HG02970 (cell line): Measurements from ENCODE around the gene OS9.

Experiments used
- ATAC-seq: cut with Tn5 transposase; IDR thresholded peaks from one replicate; pipeline ENCODE4 v1.9.1; 2021; ENCODE audit warnings: mild to moderate bottlenecking, moderate library complexity, moderate number of reproducible peaks; ENCODE audit not compliant: unreplicated experiment, low FRiP score

Gene OS9

DNA sequence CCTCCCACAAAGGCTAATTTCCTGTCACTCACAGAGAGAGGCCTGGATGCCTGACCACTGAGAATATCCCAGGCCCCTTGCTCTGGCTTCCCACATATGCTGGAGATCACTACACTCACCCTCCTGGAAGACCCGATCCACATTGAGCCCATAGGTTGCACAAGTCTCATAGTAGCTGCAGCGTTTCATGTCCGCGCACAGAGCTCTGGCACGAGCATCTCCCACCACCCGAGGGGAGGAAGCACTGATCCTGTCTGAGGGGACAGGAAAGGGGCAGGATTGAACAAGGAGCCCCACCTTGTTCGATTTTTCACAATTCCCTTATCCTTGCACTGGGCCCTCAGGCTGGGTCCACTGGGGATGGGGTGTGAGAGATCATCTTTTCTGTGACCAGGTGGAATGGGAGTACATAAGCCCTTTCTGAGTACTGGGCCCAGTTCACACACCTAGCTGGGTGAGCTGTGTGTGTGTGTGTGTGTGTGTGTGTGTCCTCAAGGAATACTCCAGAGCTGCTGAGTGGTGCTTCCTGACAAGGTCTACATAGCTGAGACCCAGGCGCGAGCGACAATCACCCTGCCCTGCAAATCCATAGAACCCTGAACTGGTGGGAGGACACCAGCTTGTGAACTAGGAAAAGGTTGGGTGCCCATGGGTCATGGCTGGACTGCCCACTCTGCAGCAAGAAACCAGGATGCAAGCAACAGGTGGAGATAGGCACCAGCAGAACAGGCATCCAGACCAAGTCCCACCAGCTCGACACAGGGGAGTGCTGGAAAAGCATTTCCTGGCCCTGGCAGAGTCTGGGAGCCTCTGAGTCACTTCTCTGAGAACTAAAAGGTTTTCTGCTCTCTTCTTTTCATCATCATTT, 39.0 kb downstream of the OS9 start:
- no peak for ATAC-seq

DNA sequence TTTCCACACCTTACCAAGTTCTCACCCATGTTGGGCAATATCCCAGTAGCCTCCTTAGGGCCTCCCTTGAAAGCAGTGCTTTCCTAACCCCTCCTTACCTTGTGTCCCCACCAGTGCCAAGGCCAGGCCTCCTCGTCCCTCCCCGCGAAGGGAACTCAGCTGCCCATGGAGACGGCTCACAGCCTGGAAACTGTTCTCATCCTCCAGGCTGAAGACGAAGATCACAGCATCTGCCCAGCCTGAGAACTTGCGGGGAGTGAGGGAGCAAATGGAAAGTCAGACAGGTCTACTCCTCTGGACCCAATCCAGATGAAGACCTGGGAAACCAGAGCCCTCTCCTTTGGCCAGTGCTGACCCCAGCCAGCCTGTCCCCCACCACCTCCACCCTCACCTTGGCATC, 40.0 kb downstream of the OS9 start:
- no peak for ATAC-seq

DNA sequence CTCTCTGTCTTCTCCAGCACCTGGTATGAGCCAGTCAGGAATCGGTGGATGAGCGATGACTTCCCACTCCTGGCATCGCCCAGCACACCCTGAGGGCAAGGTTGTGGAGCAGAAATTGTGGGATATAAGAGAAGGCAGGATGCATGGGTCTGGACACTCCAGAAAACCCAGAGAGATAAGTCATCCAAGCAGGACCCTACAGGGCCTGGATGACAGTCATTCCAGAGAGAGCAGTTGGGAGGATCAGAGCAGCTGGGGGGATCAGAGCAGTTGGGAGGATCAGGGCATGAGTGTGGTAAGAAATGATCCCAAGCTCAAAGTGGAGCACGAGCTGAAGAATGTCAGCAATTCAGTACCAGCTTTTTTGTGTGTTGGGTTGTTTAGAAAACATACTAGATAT, 40.7 kb downstream of the OS9 start:
- ATAC-seq, result no peak

DNA sequence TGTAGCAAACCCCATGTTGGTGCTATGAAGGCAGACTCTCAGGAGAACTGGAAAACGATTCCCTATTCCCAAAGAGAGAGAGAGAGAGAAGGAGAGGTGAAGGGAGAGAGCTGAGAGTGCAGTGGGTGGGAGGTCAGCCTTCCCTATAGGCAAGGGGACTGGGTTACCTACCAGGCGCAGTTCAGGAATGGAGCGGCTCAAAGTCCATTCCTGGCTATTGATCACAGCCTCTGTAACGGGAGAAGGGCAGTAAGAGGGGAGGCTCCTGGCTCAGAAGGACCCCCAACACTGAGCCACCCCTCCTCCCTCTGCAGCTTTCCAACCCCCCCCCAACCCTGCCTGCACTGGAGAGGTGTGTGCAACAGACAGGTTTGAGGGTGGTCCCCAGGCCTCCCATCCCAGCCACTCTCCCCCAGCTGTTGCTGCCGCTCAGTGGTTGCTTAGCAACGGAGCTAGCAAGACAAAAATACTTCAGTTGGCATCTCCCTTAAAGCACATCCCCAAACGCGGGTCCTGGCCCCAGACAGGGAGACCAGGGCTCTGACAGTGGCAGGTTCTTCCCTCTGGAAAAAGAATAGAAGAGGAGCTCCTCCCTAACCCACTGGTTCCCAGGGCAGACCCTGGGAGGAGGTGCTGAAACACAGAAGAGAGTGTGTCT, 41.4 kb downstream of the OS9 start:
- ATAC-seq, result no peak

DNA sequence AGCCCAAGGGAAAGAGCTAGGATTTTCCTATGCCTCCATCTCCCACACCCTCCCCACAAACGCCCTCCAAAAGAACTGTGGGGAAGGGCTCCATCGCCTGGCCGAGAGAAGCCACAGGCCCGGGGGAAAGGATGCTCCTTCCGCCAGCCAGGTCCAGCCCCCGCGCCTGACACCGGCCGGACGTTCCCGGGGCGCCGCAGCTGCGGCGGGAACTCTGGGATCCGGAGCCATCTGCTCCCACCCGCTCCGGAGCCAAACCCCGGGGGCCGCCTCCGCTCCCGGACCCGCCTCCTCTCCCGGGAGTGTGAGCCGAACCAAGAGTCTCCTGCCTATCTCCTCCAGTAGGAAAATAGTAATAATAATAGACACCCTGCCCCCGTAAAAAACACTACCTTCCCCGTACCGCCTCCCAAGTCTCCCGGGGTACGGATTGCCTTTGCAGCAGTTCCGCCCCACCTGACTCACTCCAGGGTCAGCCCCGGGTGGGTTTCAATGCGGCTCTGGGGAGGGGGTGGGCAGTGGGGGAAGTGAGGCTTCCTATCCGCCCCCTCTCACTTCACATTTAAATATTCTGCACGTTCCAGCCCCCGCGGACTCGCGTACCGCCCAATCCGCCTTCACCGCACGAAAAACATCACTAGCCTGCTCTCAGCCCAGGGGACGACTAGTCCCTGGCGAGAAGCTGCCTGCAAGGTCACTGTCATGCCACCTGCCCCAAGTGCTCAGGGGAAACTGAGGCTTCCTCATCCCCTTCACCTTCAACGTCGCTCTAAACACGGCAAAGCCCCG, 42.2 kb downstream of the OS9 start:
- ATAC-seq, result no peak

DNA sequence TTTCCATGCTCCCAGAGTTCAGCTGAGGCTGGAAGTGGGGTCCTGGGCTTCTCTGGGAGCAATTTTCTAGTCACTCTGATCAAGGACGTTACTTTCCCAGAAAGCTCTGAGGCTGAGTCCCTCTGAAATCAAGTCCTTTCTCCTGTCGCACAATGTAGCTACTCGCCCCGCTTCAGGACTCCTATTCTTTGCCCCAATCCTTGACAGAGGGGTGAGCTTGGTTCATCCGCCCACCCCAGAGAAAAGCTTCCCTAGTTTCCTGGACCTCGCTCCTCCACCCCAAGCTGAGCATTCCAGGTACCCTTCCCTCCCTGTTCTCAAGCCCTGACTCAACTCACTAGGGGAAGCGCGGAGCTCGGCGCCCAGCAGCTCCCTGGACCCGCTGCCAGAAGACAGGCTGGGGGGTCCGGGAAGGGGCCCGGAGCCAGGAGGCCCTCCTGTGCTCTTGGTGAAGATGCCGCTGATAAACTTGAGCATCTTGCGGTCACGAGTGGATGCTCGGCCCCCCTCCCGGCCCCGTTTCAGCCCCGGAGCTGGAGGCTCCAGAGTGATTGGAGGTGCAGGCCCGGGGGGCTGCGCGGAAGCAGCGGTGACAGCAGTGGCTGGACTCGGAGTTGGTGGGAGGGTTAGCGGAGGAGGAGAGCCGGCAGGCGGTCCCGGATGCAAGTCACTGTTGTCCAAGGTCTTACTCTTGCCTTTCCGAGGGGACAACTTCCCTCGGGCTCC, 43.0 kb downstream of the OS9 start:
- no peak for ATAC-seq

DNA sequence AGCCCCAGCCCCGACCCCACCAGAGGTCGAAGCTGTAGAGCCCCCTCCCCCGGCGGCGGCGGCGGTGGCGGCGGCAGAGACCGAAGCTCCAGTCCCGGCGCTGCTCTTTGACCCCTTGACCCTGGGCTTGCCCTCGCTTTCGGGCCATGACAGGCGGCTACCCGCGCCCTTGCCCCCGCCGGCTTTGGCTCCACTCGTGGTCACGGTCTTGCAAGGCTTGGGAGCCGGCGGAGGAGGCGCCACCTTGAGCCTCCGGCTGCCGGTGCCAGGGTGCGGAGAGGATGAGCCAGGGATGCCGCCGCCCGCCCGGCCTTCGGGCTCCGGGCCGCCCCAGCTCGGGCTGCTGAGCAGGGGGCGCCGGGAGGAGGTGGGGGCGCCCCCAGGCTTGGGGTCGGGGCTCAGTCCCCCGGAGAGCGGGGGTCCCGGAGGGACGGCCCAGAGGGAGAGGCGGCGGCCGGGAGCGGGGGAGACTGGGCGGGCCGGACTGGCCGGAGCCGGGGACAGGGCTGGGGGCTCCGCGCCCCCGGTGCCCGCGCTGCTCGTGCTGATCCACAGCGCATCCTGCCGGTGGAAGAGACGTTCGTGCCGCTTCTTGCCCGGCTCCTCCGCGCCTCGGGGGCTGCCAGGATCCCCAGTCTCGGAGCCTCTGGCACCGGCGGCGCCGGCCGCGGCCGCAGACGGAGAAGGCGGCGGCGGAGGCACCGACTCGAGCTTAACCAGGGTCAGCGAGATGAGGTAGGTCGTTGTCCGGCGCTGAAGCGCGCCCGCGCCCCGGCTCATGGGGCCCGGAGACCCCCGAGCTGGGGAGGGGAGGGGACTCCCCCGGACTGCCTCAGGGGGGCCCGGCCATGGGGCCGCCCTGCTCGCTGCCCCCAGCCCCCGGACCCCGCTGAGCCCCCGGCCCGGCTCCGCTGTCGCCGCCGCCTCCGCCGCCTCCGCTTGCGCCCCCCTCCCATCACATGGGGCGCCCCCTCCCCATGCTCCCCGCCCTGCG, 43.8 kb downstream of the OS9 start:
- no peak for ATAC-seq

DNA sequence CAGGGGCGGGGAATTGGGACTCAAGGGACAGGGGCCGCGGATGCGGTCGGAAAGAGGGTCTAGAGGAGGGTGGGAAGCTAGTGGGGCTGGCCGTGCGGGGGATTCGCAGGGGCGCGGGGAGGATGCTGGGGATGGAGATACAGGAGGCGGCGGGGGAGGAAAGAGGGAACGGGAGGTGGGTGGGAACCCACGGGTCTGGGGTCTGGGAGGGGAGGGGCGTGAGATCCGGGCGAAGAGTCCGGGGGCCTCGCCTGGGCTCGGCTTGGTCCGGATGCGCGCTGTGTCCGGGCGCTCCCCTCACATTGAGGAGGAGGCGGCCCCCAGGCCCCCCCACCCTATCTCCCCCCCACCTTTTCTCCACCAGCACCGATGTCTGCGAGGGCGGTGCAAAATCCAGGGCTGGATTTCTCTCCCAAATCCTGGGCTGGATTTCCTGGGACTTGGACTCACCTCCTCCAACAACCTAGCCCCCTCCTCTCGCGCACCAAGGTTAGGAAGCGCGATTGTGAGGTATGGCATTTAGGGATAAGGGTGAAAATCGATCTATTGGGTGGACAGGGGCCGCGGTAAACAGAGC, 44.8 kb downstream of the OS9 start, which contains the start of gene AGAP2:
AGAP2 (minus strand) TSS at position 82 of the 577 bp plus-strand sequence. CDS start 496 bp downstream, outside the sequence.
- ATAC-seq, result no peak

DNA sequence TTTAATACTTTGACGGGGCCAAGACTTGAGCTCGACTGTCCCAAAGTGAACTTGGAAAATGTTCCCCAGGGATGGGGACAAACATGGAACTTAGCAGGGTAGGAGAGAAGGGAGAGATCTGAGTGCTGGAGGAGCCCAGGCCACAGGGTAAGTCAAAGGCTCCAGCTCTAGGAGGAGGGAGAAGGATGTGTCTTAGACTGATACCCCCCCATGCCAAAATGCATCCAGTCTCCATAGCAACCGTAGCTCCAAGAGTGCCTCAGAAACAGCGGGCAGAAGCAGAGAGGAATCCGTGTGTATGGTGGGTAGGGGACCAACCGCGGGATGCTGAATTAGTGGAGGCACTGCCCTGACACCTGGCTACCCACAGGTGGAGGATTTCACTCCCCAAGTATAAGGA, 45.5 kb downstream of the OS9 start:
- no peak for ATAC-seq

DNA sequence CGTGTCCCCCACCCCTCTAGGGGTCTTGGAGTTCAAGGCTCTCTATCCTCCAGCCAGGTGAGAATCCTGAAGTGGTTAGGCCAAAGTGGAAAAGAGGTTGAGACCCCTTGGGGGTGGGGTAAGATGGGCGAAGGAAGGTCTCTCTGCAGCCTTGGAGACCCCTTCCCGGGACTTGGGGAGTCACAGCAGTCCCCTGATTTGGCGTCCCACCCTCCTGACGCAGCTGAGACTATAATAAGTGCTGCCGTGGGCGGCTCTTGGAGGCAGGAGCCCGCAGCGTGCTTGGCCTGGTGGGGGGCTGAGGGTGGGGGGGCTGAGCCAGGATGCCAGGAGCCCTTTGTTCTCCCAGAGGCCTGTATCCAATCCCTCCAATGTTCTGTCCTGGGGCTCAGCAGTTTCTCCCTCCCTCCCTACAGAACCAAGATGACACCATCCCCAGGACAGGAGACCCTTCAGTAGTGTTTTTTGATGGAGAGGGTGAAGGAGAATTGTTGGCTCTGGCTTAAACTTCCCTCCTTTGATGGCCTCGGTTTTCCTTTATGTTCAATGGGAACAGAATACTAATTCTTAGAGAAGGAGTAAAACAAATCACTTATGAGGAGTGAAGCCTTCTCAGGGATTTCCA, 46.1 kb downstream of the OS9 start:
- no peak for ATAC-seq

DNA sequence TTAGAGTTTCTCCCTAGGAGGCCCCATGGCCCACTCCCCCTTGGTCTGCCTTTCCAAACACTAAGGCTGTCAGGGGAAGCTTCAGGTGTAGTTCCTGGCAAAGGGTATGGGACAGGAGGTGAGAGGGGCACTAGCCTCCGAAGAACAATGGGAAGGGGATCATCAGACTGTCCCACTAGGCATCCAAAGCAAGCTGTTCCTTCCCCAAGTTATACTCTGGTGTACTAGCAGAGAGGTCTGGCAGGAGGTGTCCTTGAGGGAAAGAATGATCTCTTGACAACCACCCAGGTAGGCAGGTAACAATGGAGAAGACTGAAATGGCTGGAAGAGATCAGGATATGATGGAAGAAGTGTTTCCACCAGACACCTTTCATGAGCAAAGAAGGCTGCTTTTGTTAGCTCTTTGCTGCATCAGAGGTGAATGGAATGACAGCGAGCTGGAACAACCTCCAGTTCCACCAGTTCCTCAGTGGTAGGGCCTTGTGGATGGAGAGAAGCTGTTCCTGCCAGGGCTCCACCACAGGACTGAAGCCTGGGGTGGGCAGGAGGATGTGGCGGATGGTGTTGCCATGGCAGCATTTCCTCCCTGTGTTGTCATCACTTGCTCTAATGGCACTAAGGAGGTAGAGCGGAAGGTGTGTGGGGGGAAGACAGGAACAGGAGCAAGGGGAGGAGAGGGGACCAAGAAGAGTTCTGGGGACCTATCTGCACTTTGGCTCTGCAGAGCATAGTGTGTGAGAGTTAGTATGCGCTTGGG, 46.9 kb downstream of the OS9 start:
- no peak for ATAC-seq

DNA sequence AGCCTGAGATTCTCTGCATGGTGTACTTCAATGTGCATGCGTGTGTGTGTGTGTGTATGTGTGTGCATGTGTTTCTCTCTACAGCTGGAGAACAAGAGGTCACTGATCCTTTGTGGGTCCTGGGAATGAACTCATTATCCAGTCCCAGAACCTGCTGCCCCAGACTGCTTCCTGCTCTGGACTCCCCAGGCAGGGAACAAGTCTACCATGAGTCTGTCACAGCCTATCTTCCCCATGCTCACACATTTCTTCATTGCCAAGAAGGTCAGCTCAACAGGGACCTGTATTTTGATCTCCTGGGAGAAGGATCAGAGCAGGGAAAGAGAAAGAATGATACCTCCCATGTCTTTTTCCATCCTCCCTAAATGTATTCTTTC, 47.5 kb downstream of the OS9 start:
- ATAC-seq, result no peak

DNA sequence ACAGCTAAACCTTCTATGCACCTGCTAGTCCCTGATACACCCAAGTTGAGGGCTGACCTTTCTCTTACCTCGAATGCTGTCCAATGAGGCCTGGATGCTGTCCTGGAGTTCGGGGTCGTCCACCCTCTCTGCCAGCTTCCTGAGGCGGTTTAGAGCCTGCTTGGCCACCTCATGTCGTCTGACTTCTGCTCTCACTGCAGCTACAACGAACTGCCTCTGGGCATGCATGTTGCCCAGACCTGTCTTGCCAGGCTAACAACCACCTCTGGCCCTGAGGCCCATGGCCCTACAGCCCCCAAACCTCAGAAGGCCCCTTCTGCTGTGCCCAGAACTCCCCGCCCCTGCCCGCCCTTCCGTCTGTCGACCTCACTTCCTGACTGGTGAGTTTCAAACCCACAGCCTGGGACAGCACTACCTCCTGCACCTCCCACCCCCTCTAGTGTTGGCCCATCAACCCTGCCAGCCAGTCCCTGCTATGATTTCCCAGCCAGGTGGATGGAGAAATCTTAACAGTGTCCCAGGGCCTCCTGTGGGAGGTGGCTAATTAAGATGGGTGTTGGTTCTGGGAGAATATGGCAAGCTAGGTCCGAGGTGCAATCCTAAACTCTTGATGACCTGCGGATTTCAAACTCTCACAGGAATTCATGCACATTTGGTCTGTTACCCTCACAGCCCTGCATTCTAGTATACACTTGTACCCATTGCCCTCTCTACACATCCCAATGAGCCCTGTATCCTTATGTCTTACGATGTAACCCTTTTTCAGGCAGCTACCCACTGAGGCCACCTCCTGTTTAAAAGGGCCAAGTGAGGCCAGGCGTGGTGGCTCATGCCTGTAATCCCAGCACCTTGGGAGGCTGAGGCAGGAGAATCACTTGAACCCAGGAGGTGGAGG, 48.2 kb downstream of the OS9 start:
- ATAC-seq, result peak; percentile 44

DNA sequence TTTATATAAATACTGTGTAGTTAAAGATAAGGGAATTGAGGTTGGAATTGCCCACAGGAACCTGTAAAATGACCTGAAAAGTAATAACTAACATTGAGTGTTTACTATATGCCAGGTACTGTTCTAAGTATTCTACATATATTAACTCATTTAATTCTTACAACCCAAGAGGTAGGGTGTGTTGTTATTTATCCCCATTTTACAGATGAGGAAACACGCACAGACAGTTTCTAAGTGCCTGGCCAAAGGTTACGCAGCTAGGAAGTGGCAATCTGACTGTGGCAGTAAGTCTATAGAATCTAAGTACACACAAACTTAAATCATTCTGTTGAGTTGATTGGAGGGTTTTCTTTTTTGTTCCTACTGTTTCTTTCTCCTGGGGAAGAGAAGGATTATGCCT, 49.8 kb downstream of the OS9 start:
- no peak for ATAC-seq

DNA sequence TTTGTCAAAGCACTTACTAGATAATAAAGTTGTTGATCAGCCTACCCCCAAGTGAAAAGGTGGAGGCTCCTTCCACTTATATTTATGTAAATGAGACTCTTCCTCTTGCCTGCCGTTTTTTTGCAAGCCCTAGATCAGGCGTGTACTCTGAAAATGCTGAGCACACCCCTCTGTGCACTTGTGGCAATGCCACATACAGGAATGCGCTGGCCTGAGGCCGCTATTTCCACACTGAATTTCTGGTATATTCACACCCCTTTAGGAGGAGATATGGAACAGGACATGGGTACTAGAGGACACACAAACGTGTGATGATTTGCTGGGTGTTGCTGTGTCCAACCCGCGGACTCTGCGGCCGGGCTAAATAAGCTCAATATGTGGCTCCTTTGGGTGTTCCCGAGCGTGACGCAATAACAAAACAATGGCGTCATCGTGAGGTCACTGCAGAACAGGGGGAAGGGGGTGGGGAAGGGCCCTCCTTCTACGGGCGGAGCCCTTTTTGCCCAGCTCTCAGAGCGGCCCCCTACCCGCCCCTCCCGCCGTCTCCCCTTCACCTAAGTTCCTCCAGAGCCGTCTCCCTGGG, 50.4 kb downstream of the OS9 start:
- peak; percentile 39 for ATAC-seq

DNA sequence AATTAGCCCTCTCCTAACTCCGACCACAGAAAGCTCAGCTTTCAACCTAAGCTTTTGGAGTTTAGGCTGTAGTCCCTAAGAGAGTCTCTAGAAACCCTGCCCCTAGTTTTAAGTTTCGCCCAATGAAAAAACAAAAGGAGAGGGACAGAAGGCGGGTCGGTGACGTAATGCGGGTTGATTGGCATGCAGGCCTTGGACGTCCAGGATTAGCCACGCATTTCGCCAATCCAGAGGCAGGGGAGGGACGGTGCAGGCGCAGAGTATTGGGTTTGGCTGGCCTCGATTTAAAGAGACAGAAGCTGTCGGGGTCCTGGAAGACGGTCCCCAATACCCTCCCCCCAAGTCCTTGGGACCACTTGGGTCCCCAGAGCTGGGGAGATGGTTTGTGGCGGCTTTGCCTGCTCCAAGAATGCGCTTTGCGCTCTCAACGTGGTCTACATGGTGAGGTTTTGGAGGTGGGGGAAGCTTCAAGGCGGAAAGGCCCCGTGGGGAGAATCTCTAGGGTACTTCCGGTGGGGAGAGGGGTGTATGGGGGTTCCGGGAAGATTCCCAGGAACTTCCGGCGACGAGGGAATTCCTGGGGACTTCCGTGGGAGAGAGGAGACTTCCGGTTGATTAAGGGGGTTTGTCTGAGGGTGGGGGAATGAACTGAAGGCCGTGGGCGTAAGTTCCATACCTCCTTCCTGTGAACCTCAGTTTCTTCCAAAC, 51.0 kb downstream of the OS9 start, which contains the start of gene TSPAN31:
TSPAN31 (plus strand) TSS at position 263 of the 708 bp plus-strand sequence; CDS start at position 379, 116 bp downstream.
- peak; percentile 84 for ATAC-seq
